SU-DHL-6 (cell line): ENCODE data around the gene DNAH11.

Experiments
- H2AFZ ChIP-seq: fragments of 200-600 bp; sonication (generic); 2 replicates; pipeline ENCODE4 v1.6.1; 2014; ENCODE audit warnings: low read depth, mild to moderate bottlenecking, moderate library complexity, mixed read lengths, antibody characterized with exemption, low read length; ENCODE audit not compliant: severe bottlenecking
- H3F3A ChIP-seq: fragments of 200-600 bp; shearing (Covaris generic); 2 replicates; pipeline ENCODE4 v1.6.0; 2016; ENCODE audit warnings: antibody characterized with exemption, mild to moderate bottlenecking; ENCODE audit not compliant: insufficient read depth
- H3K27ac ChIP-seq: fragments of 200-600 bp; sonication (generic); 2 replicates; pipeline ENCODE4 v1.5.1; 2016; ENCODE audit warnings: low read depth, mild to moderate bottlenecking, low read length, moderate library complexity, mixed read lengths
- H3K27me3 ChIP-seq: fragments of 200-600 bp; sonication (generic), shearing (Covaris generic); 2 replicates; pipeline ENCODE4 v1.6.0; 2014; ENCODE audit warnings: mild to moderate bottlenecking, low read length
- H3K36me3 ChIP-seq: fragments of 200-600 bp; sonication (generic); 2 replicates; pipeline ENCODE4 v1.6.1; 2014; ENCODE audit warnings: mild to moderate bottlenecking, low read length, mixed read lengths
- H3K4me2 ChIP-seq: fragments of 300-600, 200-600 bp; shearing (Covaris generic), sonication (generic); 2 replicates; pipeline ENCODE4 v1.6.0; 2014; ENCODE audit warnings: low read length, low read depth, mild to moderate bottlenecking; ENCODE audit not compliant: poor library complexity, severe bottlenecking
- H3K4me3 ChIP-seq: fragments of 200-600 bp; sonication (generic); 2 replicates; pipeline ENCODE4 v1.5.1; 2014; ENCODE audit warnings: antibody characterized with exemption, low read length, mild to moderate bottlenecking, mixed read lengths; ENCODE audit not compliant: insufficient read depth, poor library complexity, severe bottlenecking
- H3K79me2 ChIP-seq: fragments of 200-600 bp; sonication (generic); 2 replicates; pipeline ENCODE4 v1.6.1; 2014; ENCODE audit warnings: mild to moderate bottlenecking, low read length, moderate library complexity; ENCODE audit not compliant: insufficient read depth
- H3K9ac ChIP-seq: fragments of 200-600 bp; sonication (generic); 2 replicates; pipeline ENCODE4 v1.7.0; 2014; ENCODE audit warnings: mild to moderate bottlenecking, low read length
- H3K9me2 ChIP-seq: fragments of 200-600 bp; sonication (generic); replicated peaks from 2 replicates; pipeline ENCODE4 v1.6.1; 2014; ENCODE audit warnings: low read length; ENCODE audit not compliant: insufficient read depth
- H3K9me3 ChIP-seq: fragments of 200-600 bp; sonication (generic); 2 replicates; pipeline ENCODE4 v1.6.1; 2014; ENCODE audit warnings: low read length, mixed read lengths; ENCODE audit not compliant: insufficient read depth
- H4K20me1 ChIP-seq: fragments of 200-600 bp; sonication (generic); 2 replicates; pipeline ENCODE4 v1.6.1; 2014; ENCODE audit warnings: low read depth, mild to moderate bottlenecking, antibody characterized with exemption, low read length, moderate library complexity, mixed read lengths
- CTCF ChIP-seq: fragments of 200-600 bp; sonication (generic); IDR thresholded peaks from one replicate; pipeline ENCODE4 v1.5.1; 2017; ENCODE audit warnings: antibody characterized with exemption, mild to moderate bottlenecking, low read length, moderate library complexity; ENCODE audit not compliant: insufficient read depth, poor library complexity, severe bottlenecking
- EZH2phosphoT487 ChIP-seq: fragments of 200-600 bp; sonication (generic), shearing (Covaris generic); conservative IDR thresholded peaks from 2 replicates; pipeline ENCODE4 v1.6.1; 2018; ENCODE audit warnings: mild to moderate bottlenecking, antibody characterized with exemption, low read length, moderate library complexity, mixed read lengths

DNAH11 gene

GRCh38 chr7:21702303-21702702 lies 159.5 kb downstream of the DNAH11 start:
- Histone ChIP-seq H3K4me2 (no peak overlapping the region), H3K27me3 (no peaks in the 10 kb centered on the region), H3K36me3 (no peaks in the 10 kb centered on the region), H3K9ac (no peak overlapping the region), H2AFZ (no peak overlapping the region), H3K4me3 (no peak overlapping the region), H3K27ac (no peak overlapping the region), H4K20me1 (no peaks in the 10 kb centered on the region), H3K79me2 (no peaks in the 10 kb centered on the region), H3F3A (no peaks in the 10 kb centered on the region), H3K9me2 (no peaks in the 10 kb centered on the region), H3K9me3 (no peaks in the 10 kb centered on the region)
- TF ChIP-seq CTCF, result no peak
- no peak for TF ChIP-seq EZH2phosphoT487

GRCh38 chr7:21704359-21704758 lies 161.5 kb downstream of the DNAH11 start:
- no peaks in the 10 kb centered on the region for H3F3A ChIP-seq
- no peak overlapping the region for H2AFZ ChIP-seq
- H3K36me3 ChIP-seq, result no peaks in the 10 kb centered on the region
- H3K27me3 ChIP-seq, result no peaks in the 10 kb centered on the region
- TF ChIP-seq EZH2phosphoT487, result no peak
- TF ChIP-seq CTCF, result no peak
- no peaks in the 10 kb centered on the region for H4K20me1 ChIP-seq
- H3K4me3 ChIP-seq, result no peak overlapping the region
- H3K79me2 ChIP-seq, result no peaks in the 10 kb centered on the region
- H3K9me2 ChIP-seq, result no peaks in the 10 kb centered on the region
- no peak overlapping the region for H3K4me2 ChIP-seq
- H3K27ac ChIP-seq, result no peak overlapping the region
- H3K9ac ChIP-seq, result no peak overlapping the region
- no peaks in the 10 kb centered on the region for H3K9me3 ChIP-seq

GRCh38 chr7:21706131-21706530 lies 163.3 kb downstream of the DNAH11 start:
- H3K27ac ChIP-seq, result no peak overlapping the region
- TF ChIP-seq CTCF (no peak), EZH2phosphoT487 (no peak)
- no peaks in the 10 kb centered on the region for H3K79me2 ChIP-seq
- H3K9me3 ChIP-seq, result no peaks in the 10 kb centered on the region
- no peak overlapping the region for H2AFZ ChIP-seq
- no peaks in the 10 kb centered on the region for H3K27me3 ChIP-seq
- no peaks in the 10 kb centered on the region for H4K20me1 ChIP-seq
- no peaks in the 10 kb centered on the region for H3K9me2 ChIP-seq
- no peaks in the 10 kb centered on the region for H3K36me3 ChIP-seq
- H3F3A ChIP-seq, result no peaks in the 10 kb centered on the region
- no peak overlapping the region for H3K9ac ChIP-seq
- no peak overlapping the region for H3K4me2 ChIP-seq
- no peak overlapping the region for H3K4me3 ChIP-seq
